ENCODE results near the gene LEMD2.

The LEMD2 gene

GRCh38 chr6:33794910-33795623 is 6.1 kb upstream of the LEMD2 start:
- no peak for DNase-seq (ENCODE audit: low read depth in 2 of 2)

GRCh38 chr6:33792981-33793380 is 4.1 kb upstream of the LEMD2 start:
- DNase-seq (ENCODE audit: low read depth in 2 of 2), result no peak

DNA sequence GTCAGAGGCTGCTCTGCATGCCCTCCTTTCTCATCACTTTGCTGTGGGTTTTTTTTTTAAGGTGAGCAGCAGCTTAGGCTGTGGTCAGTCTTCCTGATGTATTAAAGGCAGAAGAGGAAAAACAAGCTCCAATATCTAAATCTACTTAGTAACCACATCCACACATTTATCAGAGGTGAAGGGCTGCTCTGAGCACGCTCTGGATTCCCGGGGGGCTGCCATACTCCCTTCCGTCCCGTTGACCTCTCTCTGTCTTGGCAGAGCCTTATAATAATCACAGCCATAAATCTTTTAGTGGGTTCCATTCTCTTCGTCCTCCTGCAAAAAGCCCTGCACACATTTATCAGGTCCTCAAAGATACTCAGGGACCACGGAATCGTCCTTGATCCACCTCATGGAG is 2.7 kb upstream of the LEMD2 start:
- no peak for DNase-seq (ENCODE audit: low read depth in 2 of 2)

GRCh38 chr6:33790910-33791309 is 2.0 kb upstream of the LEMD2 start:
- DNase-seq (ENCODE audit: low read depth in 2 of 2), result no peak

DNA sequence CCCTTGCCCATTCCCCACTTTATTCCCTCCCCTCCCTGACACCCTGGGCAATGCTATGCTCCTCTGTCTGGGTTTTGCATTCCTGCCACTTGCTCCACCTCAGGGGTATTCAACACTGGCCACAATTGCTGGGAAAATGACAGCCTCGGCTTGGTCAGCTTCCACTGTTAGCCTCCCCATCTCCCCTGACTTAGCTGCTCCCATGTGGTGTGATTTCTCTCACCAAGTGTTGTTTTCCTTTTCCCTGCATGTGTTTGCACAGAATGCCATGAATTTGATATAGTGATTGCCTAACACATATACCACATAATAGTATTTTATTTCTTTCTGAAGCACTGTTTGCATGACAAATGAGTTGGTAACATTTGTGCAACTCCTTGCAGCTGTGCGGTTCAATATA is 1.4 kb upstream of the LEMD2 start:
- DNase-seq (ENCODE audit: low read depth in 2 of 2), result no peak

DNA sequence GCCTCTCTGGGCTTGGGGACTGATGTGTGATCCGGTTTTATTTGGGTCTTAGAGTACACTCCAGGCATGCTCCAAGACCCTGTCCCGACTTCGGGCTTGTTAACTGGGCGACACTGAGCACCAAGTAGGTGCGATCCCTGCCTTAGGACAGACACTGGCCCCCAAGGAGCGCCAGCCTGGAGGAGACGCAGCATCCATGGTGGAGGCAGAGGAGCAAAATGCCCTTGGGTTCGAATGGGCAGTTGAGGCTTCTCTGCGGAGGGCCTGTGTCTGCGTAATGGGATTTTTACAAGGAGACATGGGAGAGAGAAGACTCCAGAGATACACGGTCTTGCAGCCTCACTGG is 593 bp upstream of the LEMD2 start:
- no peak for DNase-seq (ENCODE audit: low read depth in 2 of 2)

- no peak for DNase-seq (ENCODE audit: low read depth in 2 of 2)
Observed at GRCh38 chr6:33787954-33788693, 806 bp downstream of the LEMD2 start.

DNA sequence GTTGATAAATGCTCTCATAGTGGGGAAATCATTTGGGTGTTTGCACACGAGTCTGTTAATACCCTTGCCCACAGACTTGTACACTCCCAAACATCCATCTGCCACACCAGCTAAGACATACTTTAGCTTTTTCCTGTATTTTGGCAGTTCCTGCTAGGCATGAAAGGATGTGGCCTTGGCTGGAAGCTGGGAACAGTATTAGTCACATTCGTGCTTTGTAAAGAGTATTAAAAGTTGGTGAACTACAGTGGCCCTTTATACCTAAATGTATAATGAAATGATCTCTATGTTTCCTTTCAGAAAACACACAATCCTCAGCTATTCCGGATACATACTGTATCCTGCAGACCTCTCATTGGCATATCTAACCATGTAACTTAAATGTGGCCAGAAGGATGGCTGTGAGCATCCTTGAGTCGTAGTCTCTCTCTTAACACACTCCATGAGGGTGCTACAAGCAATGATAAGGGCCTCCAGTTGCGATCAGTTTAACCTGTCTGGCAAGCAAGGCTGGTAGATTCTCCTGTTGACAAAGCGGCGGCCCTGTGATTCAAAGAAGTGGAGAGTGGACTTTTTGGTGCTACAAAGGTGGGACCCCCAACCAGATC is 1.5 kb downstream of the LEMD2 start:
- no peak for DNase-seq (ENCODE audit: low read depth in 2 of 2)

DNA sequence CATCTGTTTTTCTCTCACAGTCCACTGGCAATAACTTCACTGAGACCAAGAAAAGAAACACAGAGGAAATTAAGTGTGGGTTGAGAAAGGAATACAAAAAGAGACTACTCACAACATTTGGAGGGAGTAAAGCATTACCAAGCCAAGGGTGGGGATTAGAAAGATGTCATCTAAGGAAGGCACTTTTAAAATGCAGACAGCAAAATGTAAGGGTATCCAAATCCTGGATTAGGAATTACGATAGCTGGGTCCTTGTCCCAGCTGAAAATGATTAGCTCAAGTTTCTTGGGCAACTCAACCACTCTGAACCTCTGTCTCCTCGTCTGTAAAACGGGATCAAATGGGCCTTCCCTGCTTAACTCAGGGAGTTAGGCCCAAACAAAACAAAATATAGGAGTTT is 2.2 kb downstream of the LEMD2 start:
- no peak for DNase-seq (ENCODE audit: low read depth in 2 of 2)

GRCh38 chr6:33785778-33786177 is 3.2 kb downstream of the LEMD2 start:
- no peak for DNase-seq (ENCODE audit: low read depth in 2 of 2)

DNA sequence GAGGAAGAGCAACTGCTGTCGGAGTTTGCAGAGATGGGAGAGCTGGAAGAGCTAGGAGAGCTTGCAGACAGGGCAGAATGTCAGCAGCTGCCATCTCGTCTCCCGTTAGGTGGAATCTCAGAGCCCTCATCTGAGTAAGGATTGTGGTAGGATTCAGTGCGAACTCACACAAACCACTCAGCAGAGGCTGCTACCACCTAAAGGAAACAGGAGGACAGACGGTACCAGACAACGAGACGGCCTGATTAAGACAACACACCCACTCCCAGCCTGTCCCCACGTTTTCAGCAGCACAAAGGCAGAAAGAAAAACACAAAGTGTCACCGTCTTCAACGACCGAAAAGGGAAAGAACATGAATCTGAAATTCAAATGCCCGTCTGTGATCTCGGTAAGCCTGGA is 4.1 kb downstream of the LEMD2 start:
- no peak for DNase-seq (ENCODE audit: low read depth in 2 of 2)

- no peak for DNase-seq (ENCODE audit: low read depth in 2 of 2)
Observed at GRCh38 chr6:33783781-33784520, 5.0 kb downstream of the LEMD2 start.

- DNase-seq (ENCODE audit: low read depth in 2 of 2), result no peak
Observed at GRCh38 chr6:33782561-33782960, 6.4 kb downstream of the LEMD2 start.

DNA sequence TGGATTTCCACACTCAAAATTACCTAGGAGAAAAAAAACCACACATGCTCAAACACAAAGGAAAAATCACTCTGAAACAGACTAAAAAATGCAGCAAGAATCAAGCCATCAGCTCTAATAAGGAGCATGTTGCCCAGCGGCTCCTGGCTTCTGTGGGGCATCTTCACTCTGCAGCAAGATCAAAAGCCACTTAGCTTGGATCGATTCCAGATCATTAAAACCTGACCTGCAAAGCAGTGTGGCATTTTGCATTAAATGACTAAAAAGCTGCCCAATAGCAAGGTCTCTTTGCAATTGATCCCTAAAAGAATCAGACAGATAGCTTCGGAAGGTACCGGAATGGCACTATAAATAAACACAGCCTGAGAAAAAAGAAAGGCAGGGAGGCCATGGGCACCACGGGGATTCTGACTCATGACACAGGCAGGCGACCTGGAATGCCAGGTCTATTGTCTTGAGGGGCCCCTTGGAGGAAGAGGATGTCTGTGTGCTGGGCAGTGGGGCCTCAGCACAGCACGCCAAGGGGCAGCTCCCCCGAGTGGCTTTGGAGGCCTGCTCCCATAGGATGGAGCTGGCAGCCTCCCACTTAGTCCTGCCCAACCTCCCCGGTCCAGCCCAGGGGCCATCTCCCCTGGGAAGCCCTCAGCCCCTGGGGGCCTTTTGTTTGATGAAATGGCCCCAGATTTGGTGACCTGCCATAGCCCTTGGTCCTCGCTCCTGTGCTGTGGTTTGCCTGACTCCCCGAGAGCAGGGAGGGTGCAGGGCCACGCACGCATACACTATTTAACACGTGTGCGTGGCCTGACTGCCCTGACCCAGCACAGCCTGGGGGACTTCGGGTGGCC is 7.6 kb downstream of the LEMD2 start:
- no peak for DNase-seq (ENCODE audit: low read depth in 2 of 2)

DNA sequence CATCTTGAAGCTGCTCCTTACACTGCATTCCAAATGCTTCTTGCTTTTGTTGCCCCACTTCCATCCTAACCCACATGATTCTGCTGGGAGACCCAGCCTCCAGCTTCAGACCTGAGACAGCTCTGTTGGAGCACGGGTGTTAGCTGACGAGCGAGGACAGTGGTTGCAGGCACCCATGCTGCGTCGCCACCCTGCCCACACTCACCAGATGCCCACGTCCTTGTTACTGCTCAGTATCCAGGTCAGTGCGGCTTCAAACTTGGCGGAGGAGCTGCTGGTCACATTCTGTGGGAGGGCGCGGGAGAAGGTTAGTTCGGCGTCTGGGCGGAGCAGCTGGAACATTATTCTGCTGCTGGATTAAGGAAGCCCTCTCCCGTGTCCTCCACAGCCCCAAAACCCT is 9.0 kb downstream of the LEMD2 start:
- DNase-seq (ENCODE audit: low read depth in 2 of 2), result no peak

DNA sequence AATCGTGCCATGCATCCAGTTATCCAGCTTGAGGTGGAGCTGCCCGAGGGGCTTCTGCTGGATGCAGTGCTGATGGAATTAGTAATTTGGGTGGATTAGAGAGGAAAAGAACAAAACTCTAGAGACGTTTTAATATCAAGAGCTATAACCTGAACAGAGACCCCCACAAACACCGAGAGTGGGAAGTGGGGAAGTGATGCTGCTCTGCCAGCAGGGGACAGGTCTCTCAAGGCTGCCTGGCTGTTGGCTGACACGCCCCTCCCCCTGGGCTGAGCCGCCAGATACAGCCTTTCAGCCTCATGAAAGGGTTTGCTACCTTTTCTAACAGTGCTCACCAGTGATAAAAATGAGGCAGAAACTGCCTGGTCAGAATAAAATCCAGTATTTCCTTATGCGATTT is 9.6 kb downstream of the LEMD2 start:
- DNase-seq (ENCODE audit: low read depth in 2 of 2), result no peak

GRCh38 chr6:33778444-33779121 is 10.3 kb downstream of the LEMD2 start:
- DNase-seq (ENCODE audit: low read depth in 2 of 2), result no peak

DNA sequence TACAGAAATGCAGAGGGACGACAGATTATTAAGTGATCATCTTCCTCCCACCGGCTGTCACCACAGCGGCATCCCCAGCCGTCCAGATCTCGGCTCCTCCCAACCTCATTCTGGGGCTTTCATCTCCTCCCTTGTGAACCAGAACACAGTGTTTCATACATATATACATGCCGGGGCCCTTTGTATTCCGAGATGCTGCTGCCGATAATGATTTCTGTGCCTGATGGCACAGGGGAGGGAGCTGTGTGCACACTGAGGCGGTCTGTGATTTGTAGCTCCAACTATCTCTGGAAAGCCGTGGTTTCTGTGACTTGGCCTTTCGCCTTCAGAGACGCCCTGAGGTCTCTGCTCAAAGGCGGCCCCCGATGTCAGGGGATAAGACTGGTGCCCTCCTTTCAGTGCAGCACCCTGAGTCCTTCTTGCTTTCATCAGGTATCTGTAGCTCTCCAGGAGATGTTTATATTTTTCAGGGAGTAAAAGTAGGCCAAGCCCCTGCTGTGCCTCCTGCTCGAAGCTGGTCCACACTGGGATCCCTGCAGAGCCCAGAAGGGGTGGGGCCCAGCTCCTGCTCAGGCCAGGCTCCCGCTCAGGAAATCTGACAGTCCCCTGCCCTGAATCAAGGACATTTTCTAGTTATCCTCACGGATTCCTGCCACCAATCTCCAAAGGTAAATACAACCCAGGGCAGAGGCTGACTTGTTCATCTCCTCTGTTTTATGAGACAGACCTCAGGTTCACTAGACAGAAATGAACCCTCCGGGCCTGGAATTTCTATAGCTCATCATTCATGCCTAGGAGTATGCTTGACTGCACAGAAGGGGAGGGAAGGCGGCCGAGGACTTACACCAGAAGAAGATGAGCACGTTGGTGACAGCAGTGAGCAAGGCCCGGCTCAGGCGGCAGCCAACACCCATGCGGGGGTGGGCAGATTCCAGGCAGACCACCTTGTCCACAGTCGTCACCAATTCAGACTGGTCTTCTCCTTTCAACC is 11.2 kb downstream of the LEMD2 start:
- no peak for DNase-seq (ENCODE audit: low read depth in 2 of 2)

DNA sequence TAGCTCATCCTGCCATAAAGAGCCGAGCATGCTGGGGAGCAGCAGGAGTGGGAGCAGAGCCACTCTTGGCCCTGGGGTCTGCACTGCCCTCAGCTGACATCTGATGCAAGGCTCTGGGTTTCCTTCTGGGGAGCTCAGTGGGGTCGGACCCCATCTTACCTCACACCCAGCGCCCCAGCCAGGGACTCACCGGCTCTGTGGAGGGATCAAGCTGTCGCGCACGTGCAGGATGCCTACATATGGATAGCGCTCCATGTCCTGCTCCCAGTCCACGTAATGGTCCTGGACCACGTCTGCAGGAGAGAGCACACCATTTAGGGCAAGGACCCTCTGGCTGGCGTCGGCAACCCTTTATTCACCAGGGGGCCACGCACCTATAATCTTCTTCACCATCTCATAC is 12.2 kb downstream of the LEMD2 start:
- DNase-seq (ENCODE audit: low read depth in 2 of 2), result no peak

DNA sequence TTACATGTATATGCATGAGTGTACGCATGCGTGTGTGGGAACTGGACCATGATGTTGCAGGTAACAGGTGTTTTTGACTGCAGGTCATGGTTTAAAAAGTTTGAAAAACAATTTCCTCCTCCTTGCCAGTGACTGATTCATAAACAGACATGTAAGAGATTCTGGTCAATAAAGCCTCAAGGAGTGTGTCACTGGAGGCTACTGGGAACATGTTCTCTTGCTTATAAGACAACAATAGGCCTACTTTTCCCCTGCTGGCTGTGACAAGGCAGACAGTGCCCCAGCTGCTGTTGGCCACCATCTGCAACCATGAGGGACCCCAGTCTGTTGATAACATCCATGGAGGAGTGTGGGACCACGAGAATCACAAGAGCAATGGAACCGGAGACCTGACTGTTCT is 12.7 kb downstream of the LEMD2 start:
- no peak for DNase-seq (ENCODE audit: low read depth in 2 of 2)

Measured in stimulated activated CD4-positive, alpha-beta T cell treated with anti-CD3 and anti-CD28 coated beads, Interleukin-1b, Interleukin-23, amount 100 ng/mL, for 1 hour (primary cell).